CD4-positive, alpha-beta T cell (primary cell): ENCODE measurements around the gene GLRA3. TPM values are rescaled to one million over a fixed set of nuclear protein-coding genes. Genes with fewer than 3 reads are reported as not detected.

Experiments
- ATAC-seq: fragments of 200-7000 bp; cut with Tn5 transposase; one replicate; pipeline ENCODE4 v1.10.0; 2022; ENCODE audit warnings: mild to moderate bottlenecking; ENCODE audit not compliant: poor library complexity
- CTCF ChIA-PET: fragments of 350-600 bp; sonication (Branson Sonifier 250); formaldehyde crosslinking; loops from one replicate; lab custom pipeline; 2021; ENCODE audit warnings: antibody characterized with exemption, inconsistent platforms; lab: Charles Lee
- POLR2A ChIA-PET: fragments of 350-600 bp; sonication (Branson Sonifier 250); formaldehyde crosslinking; loops from one replicate; lab custom pipeline; 2021; ENCODE audit warnings: antibody characterized with exemption, inconsistent platforms; lab: Charles Lee
- DNase-seq, 14 experiments: peaks; one replicate each; pipeline ENCODE4 v3.0.0-alpha.2; 2013 to 2020; ENCODE audit warnings: mixed read lengths in 2 of 14
- H3K27ac ChIP-seq, 2 donors: one replicate each; pipeline versions ENCODE4 v1.5.1 to v1.7.0; 2013; ENCODE audit warnings: low read length in 2 of 2, low read depth in 1 of 2, mild to moderate bottlenecking in 1 of 2
- H3K27me3 ChIP-seq, 2 experiments: 1 replicate in 1 of 2; 2 replicates in 1 of 2; pipeline versions ENCODE4 v1.6.1 to v1.7.0; 2013; ENCODE audit warnings: low read length in 2 of 2, control low read depth in 1 of 2, mild to moderate bottlenecking in 1 of 2, moderate library complexity in 1 of 2; ENCODE audit not compliant: insufficient read depth in 2 of 2, control insufficient read depth in 1 of 2
- H3K36me3 ChIP-seq: one replicate; pipeline ENCODE4 v1.6.1; 2013; ENCODE audit warnings: low read length, control low read depth; ENCODE audit not compliant: insufficient read depth
- H3K4me1 ChIP-seq: one replicate; pipeline ENCODE4 v1.6.1; 2013; ENCODE audit warnings: low read length, control low read depth; ENCODE audit not compliant: insufficient read depth
- H3K4me3 ChIP-seq: one replicate; pipeline ENCODE4 v1.5.1; 2013; ENCODE audit warnings: mild to moderate bottlenecking, low read length, moderate library complexity
- H3K9me3 ChIP-seq, 2 experiments: 1 replicate in 1 of 2; 2 replicates in 1 of 2; pipeline versions ENCODE4 v1.6.1 to v1.7.0; 2013; ENCODE audit warnings: low read length in 2 of 2, mild to moderate bottlenecking in 2 of 2, control low read depth in 1 of 2, moderate library complexity in 1 of 2; ENCODE audit not compliant: control insufficient read depth in 1 of 2, insufficient read depth in 1 of 2
- H3K27ac Mint-ChIP-seq: one replicate; pipeline ENCODE4 v1.8.0; 2020; ENCODE audit warnings: mixed read lengths
- H3K27me3 Mint-ChIP-seq: one replicate; pipeline ENCODE4 v1.8.0; 2021; ENCODE audit warnings: mixed read lengths
- H3K36me3 Mint-ChIP-seq: one replicate; pipeline ENCODE4 v1.8.0; 2021; ENCODE audit warnings: low read depth, mixed read lengths
- H3K4me1 Mint-ChIP-seq: one replicate; pipeline ENCODE4 v1.8.0; 2021; ENCODE audit warnings: low read depth, mixed read lengths
- H3K4me3 Mint-ChIP-seq: one replicate; pipeline ENCODE4 v1.8.0; 2020; ENCODE audit warnings: mild to moderate bottlenecking, mixed read lengths
- H3K9me3 Mint-ChIP-seq: one replicate; pipeline ENCODE4 v1.8.0; 2020; ENCODE audit warnings: mixed read lengths
- CTCF ChIP-seq: fragments of 200-600 bp; IDR thresholded peaks from one replicate; pipeline ENCODE4 v1.8.0; 2022; ENCODE audit warnings: antibody characterized with exemption, mild to moderate bottlenecking
- intact Hi-C, 2 experiments: fragments of 100-400 bp; cut with DNase I in 1 of 2; cut with micrococcal nuclease in 1 of 2; formaldehyde crosslinking; loops; one replicate each; pipeline versions ENCODE4 v1.15.1 to v1.9.0; 2023 to 2025; cut with DNase I, micrococcal nuclease
- total RNA-seq, 174 experiments: library from RNA in 2 of 174; stranded (reverse) in 2 of 174; gene quantifications; one replicate each; pipeline ENCODE4 v1.2.3 and lab custom pipeline; 2021 to 2026

Gene GLRA3
- total RNA-seq, 2 experiments from 2014 or later: not detected

- intact Hi-C loops: no loop called here
- H3K27me3 ChIP-seq: no peaks in the 10 kb centered on the region
- Mint-ChIP-seq H3K9me3 (peaks cover 5% of the 10 kb centered on the region), H3K4me3 (no peak overlapping the region), H3K36me3 (no peaks in the 10 kb centered on the region), H3K4me1 (no peaks in the 10 kb centered on the region), H3K27me3 (no peaks in the 10 kb centered on the region), H3K27ac (no peak overlapping the region)
- no peak overlapping the region for H3K27ac ChIP-seq
- no peaks in the 10 kb centered on the region for H3K36me3 ChIP-seq
- ATAC-seq: no peak
- no peaks in the 10 kb centered on the region for H3K9me3 ChIP-seq
- no peak for DNase-seq
- ChIA-PET CTCF (no interaction called here), POLR2A (no interaction called here)
- TF ChIP-seq CTCF: no peak
- no peak overlapping the region for H3K4me3 ChIP-seq
- H3K4me1 ChIP-seq: no peaks in the 10 kb centered on the region
These were observed 26.0 kb upstream of the GLRA3 start for GRCh38 chr4:174855050-174855449.

GRCh38 chr4:174853629-174854028 is 24.6 kb upstream of the GLRA3 start:
- H3K27me3 Mint-ChIP-seq: no peaks in the 10 kb centered on the region
- DNase-seq: no peak
- Histone ChIP-seq H3K4me1 (no peaks in the 10 kb centered on the region), H3K9me3 (no peaks in the 10 kb centered on the region), H3K27me3 (no peaks in the 10 kb centered on the region), H3K36me3 (no peaks in the 10 kb centered on the region), H3K4me3 (no peak overlapping the region), H3K27ac (no peak overlapping the region)
- CTCF ChIA-PET: no interaction called here
- H3K9me3 Mint-ChIP-seq: peaks cover 10% of the 10 kb centered on the region
- POLR2A ChIA-PET: no interaction called here
- no peaks in the 10 kb centered on the region for H3K36me3 Mint-ChIP-seq
- no peak for ATAC-seq
- no peaks in the 10 kb centered on the region for H3K4me1 Mint-ChIP-seq
- no peak overlapping the region for H3K4me3 Mint-ChIP-seq
- no peak overlapping the region for H3K27ac Mint-ChIP-seq
- TF ChIP-seq CTCF: no peak
- intact Hi-C loops: no loop called here

GRCh38 chr4:174848596-174848995 is 19.5 kb upstream of the GLRA3 start:
- peaks cover 12% of the 10 kb centered on the region for H3K9me3 Mint-ChIP-seq
- ChIA-PET CTCF (interaction anchor here (0.6 kb wide), 1 partner anchor 980 kb away, joined by 3 read pairs; no protein-coding TSS in a partner anchor), POLR2A (no interaction called here)

More at GRCh38 chr4:174848596-174848995, 19.5 kb upstream of the GLRA3 start:
- H3K27ac Mint-ChIP-seq: no peak overlapping the region
- no peaks in the 10 kb centered on the region for H3K9me3 ChIP-seq
- intact Hi-C loops: no loop called here
- TF ChIP-seq CTCF: no peak
- H3K4me3 ChIP-seq: no peak overlapping the region
- no peaks in the 10 kb centered on the region for H3K36me3 Mint-ChIP-seq
- no peaks in the 10 kb centered on the region for H3K27me3 Mint-ChIP-seq
- ATAC-seq (no peak), DNase-seq (no peak)
- no peak overlapping the region for H3K27ac ChIP-seq
- H3K4me3 Mint-ChIP-seq: no peak overlapping the region
- no peaks in the 10 kb centered on the region for H3K4me1 Mint-ChIP-seq
- no peaks in the 10 kb centered on the region for H3K36me3 ChIP-seq
- no peaks in the 10 kb centered on the region for H3K27me3 ChIP-seq
- no peaks in the 10 kb centered on the region for H3K4me1 ChIP-seq
